Activated CD8-positive, alpha-beta memory T cell treated with anti-CD3 and anti-CD28 coated beads for 24 hours (primary cell): ENCODE data around the gene PNPLA1.

Experiments used
- DNase-seq: peaks from one replicate; pipeline ENCODE4 v3.0.0-alpha.2; 2020

Gene PNPLA1

DNA sequence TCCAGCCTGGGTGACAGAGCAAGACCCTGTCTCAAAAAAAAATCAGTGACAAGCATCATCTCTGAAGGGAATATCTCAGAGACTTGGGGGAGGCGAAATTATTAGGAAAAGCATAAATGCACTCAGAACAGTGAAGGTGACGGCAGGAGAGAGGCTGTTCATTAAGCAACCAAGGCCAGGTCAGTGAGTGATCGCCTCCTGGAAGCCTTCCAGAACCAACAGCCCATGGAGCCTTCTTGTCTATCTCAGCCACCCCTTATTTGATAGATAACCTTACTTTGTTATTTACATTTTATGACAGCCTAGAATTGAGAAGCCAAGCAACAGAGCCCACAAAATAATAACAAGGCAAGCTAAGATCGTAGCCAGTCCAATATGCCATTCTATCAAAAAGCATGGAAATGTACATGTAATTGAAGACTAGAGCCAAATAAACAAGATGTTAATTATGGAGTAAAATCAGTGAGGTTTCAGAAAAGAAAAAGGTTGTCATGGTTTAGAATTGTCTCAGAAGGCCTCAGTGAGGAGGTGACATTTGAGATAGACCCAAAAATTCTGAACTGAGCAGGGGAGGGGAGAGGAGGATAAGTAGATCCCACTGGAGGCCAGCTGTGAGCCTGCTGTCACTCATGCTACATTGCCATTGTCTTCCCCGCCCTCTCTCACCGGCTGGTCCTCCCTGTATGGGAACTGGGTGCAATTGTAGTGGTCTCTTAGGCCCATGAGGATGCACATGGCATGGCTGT, 49.0 kb downstream of the PNPLA1 start:
- DNase-seq, result no peak

GRCh38 chr6:36319436-36319762, 49.5 kb downstream of the PNPLA1 start:
- no peak for DNase-seq

- no peak for DNase-seq
Observed at GRCh38 chr6:36319821-36320220, 50.0 kb downstream of the PNPLA1 start.

DNA sequence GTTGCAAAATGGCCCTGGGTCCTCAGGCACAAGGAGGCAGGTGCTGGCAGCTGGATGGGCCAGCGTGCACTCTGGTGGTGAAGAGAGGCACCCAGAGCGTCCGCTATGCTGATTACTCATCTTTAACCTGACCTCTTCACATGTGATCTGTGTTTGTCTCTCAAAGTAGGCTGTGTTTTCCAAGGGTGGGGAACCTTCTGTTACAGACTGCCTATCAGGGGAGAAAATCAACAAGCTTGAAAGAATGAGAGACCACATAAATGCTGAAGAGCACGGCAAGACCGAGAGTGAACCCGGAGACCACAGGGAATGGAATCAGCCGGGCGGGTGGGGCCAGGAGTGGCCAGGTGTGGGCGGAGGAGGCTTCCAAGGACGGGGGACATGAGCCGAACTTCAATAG, 50.6 kb downstream of the PNPLA1 start:
- no peak for DNase-seq

DNA sequence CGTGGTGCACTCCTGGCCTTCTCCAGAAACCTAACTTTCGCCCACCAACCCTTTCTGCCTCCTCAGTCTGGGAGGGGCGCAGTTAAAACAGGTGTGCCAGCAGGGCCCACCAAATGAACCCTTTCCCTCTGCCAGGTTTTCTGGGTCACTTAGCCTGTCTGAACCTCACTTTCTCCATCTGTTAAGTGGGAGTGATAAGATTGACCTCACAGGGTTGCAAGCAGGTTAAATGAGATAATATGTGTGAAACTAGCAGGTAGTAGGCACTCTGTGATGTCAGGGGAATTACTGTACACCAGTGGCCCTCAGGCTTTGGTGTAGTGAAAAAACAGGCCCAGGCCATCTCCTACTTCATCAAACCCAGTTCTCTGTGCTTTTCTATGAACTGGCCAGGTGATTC, 52.7 kb downstream of the PNPLA1 start:
- DNase-seq, result no peak

DNA sequence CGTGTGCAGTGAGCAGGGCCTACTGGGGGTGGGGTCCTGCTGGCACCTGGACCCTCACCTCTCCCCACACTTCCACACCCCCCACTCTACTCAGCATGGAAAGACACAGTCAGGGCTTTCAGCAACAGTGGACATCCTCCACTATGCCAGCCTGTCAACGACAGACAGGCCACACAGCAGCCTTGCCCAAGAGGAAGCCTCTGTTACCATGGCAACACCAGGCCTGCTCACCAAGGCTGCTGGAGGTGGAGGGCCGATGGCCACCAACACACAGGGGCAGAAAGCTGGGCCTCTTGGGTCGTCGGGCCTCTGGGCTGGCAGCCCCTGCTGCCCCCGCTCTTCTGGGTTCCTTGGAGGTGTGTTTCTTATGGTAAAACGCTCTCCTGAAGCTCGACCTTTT, 53.2 kb downstream of the PNPLA1 start:
- no peak for DNase-seq

DNA sequence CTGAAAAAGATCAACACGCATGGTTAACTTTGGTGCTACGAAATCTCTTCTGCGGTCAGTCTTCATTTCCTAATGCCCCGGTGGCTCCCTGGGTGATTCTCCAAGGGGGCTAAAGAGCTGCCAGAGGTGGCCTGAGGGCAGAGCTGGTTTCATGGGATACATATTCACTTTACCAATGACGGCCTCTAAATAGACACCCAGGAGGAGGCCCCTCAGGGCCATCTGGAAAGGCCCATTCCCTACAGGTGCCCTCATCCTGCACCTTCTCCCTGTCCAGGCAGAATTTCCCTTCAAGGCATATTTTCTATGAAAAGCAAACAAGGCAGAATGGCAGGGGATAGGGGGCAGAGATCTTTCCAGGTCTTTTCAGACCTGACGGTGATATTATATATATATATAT, 54.3 kb downstream of the PNPLA1 start:
- no peak for DNase-seq

DNA sequence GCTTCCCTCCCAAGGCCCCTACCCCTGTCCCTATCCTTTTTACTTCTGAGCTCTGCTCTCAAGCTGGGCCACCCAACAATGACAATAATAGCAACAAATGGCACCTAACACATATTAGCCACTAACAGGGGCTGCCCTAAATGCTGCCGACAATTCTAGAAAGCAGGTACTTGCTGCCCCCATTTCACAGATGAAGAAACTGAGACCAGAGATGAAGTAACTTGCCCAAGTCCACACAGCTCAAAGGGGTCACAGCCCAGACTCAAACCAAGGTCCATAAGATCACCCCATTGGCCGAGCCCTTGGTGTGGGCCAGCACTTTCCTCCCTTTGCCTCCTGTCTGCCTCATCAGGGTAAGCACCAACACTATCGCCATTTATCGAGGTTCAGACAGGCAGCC, 54.9 kb downstream of the PNPLA1 start:
- DNase-seq, result no peak

DNA sequence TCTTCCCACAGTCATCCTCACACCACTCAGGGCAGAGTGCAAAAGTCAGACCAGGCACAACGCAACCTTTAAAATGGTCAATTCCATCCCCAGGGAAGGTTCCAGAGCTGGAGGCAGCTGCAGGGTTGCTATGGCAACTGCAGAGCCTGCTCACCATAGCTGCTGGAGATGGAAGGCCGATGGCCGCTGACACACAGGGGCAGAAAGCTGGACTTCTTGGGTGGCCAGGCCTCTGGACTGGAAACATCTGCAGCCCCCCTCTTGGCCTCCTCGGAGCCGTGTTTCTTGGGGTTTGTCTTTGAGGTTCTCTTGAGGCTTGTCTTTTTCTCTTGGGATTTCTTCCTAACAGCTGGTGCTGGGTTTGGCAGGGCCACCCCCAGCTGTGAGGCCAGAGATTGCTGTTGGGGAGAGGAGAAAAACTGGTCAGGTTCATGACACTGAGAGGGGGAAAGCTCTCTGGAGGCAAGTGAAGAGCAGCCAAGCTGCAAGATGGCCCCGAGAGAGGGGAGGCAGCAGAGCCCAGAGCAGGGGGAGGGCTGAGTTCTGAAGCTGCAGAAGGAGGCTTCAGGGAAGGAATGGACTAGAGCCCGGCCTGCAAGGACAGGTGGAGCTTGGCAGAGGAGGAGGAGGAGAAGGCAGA, 56.6 kb downstream of the PNPLA1 start:
- DNase-seq, result no peak

DNA sequence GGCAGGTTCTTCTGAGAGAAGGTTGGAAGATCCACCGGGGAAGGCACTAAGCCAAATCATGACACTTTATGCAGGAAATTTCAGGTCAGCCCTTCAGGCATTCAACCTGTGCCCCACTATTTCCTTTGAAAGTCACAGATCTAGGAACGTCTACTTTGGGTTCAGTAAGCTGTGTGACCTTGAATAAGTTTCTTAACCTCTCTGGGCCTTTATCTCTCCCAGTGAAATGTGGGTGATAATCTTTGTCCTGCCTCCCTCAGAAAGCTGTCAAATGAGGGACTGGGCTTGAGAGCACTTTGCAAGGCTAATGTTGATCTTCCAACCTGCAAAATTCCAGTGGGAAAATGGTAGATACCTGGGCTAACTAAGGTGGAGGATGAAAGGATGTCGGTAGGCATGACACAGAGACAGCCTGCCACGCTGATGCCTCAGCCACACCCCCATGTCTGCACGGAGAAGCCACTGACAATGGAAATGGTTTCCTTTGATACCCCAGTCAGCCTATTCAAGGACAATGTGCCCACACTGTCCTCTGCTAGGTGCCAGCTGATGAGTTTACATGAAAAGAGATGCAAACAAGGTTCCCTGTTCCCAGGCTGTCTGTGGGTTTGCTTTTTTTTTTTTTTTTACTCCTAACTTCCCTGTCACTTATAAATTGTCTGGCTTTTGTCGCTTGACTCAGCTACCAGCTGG, 57.5 kb downstream of the PNPLA1 start:
- no peak for DNase-seq

- DNase-seq, result no peak
Observed at GRCh38 chr6:36327919-36328236, 58.0 kb downstream of the PNPLA1 start.

GRCh38 chr6:36328600-36328999, 58.7 kb downstream of the PNPLA1 start:
- DNase-seq, result no peak

- DNase-seq, result no peak
Observed at GRCh38 chr6:36329798-36330291, 60.0 kb downstream of the PNPLA1 start.

GRCh38 chr6:36330366-36330765, 60.5 kb downstream of the PNPLA1 start:
- no peak for DNase-seq

- DNase-seq, result no peak
Observed at GRCh38 chr6:36331381-36331780, 61.5 kb downstream of the PNPLA1 start.

DNA sequence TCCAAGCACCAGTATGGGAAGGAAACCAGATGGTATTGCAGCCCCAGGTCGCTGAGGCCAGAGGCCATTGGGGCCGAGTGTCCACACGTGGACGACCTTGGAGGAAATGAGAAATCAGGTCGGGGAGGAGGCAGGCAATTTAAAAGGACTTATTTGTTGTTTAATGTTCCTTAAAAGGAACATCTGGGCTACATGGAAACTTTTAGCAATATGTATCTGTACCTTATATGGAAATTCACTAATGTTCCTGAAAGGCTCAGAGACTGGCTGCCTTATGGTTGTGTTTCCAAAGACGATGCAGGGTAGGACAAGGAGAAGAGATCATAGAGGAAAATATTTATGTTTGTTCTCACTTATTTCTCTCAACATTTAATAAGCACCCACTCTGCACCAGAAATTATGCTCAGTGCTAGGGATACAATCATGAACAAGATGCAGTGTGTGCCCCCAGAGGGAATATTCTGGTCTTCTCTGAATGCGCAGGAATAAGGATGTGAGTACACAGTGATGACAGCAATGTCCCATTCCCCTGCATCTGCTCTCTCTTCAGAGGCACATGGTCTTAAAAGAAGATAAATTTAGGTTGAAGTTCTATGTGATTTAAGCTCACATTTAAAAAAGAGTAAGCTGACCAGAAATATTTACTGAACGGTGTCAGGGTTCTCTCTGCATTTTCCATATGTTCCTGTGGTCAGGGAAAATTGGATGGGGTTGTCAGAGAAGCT, 63.5 kb downstream of the PNPLA1 start:
- DNase-seq, result no peak

- DNase-seq, result no peak
Observed at GRCh38 chr6:36333931-36334725, 64.3 kb downstream of the PNPLA1 start.

GRCh38 chr6:36334832-36335459, 65.1 kb downstream of the PNPLA1 start:
- DNase-seq, result no peak

GRCh38 chr6:36335465-36336207, 65.8 kb downstream of the PNPLA1 start:
- DNase-seq, result no peak

GRCh38 chr6:36336208-36336710, 66.4 kb downstream of the PNPLA1 start:
- no peak for DNase-seq

GRCh38 chr6:36336779-36337241, 67.0 kb downstream of the PNPLA1 start, which contains the start of gene BNIP5:
BNIP5 (minus strand) TSS chr6:36336888; CDS start chr6:36330690, 6,198 bp downstream.
- DNase-seq, result no peak
